ENCODE data around the gene FBN2. TPM values are rescaled to one million over a fixed set of nuclear protein-coding genes. Genes with fewer than 3 reads are reported as not detected.
A peak's percentile ranks its signal among the peaks of the same experiment; 100 is the strongest.

Gene FBN2
- total RNA-seq, 1 donor from 2014 or later: 6.6 TPM

- Mint-ChIP-seq H3K4me1 (ENCODE audit: low read depth) (peaks cover 6% of the 10 kb centered on the region), H3K27me3 (peaks cover 36% of the 10 kb centered on the region), H3K4me3 (ENCODE audit: low read depth) (peak overlapping the region; percentile 81), H3K27ac (no peak overlapping the region), H3K9me3 (ENCODE audit: low read depth) (peaks cover 6% of the 10 kb centered on the region), H3K36me3 (ENCODE audit: insufficient read depth) (no peaks in the 10 kb centered on the region)
- peak; percentile 10 for DNase-seq (ENCODE audit: low spot score, unreplicated experiment)
- no peak for TF ChIP-seq CTCF (IDR thresholded peaks at IDR 0.05; ENCODE audit: unreplicated experiment)
Measured at GRCh38 chr5:128539038-128539429, 989 bp upstream of the FBN2 start.

GRCh38 chr5:128538250-128539037 is 399 bp upstream of the FBN2 start:
- Mint-ChIP-seq H3K4me3 (ENCODE audit: low read depth) (peak overlapping the region; percentile 81), H3K27ac (no peak overlapping the region), H3K4me1 (ENCODE audit: low read depth) (peaks cover 6% of the 10 kb centered on the region), H3K9me3 (ENCODE audit: low read depth) (peaks cover under 1% of the 10 kb centered on the region), H3K27me3 (peaks cover 36% of the 10 kb centered on the region), H3K36me3 (ENCODE audit: insufficient read depth) (no peaks in the 10 kb centered on the region)
- peak; percentile 29 for DNase-seq (ENCODE audit: low spot score, unreplicated experiment)
- TF ChIP-seq CTCF (IDR thresholded peaks at IDR 0.05; ENCODE audit: unreplicated experiment): no peak

GRCh38 chr5:128537221-128537999 is 635 bp downstream of the FBN2 start:
- Mint-ChIP-seq H3K27me3 (peaks cover 36% of the 10 kb centered on the region), H3K4me1 (ENCODE audit: low read depth) (peaks cover 6% of the 10 kb centered on the region), H3K27ac (no peak overlapping the region), H3K9me3 (ENCODE audit: low read depth) (no peaks in the 10 kb centered on the region), H3K36me3 (ENCODE audit: insufficient read depth) (no peaks in the 10 kb centered on the region), H3K4me3 (ENCODE audit: low read depth) (peak overlapping the region; percentile 81)
- no peak for TF ChIP-seq CTCF (IDR thresholded peaks at IDR 0.05; ENCODE audit: unreplicated experiment)
- peak; percentile 27 for DNase-seq (ENCODE audit: low spot score, unreplicated experiment)

GRCh38 chr5:128536254-128537220 is 1.5 kb downstream of the FBN2 start:
- Mint-ChIP-seq H3K4me3 (ENCODE audit: low read depth) (peak overlapping the region; percentile 81), H3K27me3 (peaks cover 36% of the 10 kb centered on the region), H3K36me3 (ENCODE audit: insufficient read depth) (no peaks in the 10 kb centered on the region), H3K9me3 (ENCODE audit: low read depth) (no peaks in the 10 kb centered on the region), H3K4me1 (ENCODE audit: low read depth) (peaks cover 6% of the 10 kb centered on the region), H3K27ac (no peak overlapping the region)
- no peak for TF ChIP-seq CTCF (IDR thresholded peaks at IDR 0.05; ENCODE audit: unreplicated experiment)
- no peak for DNase-seq (ENCODE audit: low spot score, unreplicated experiment)
